Measurements from ENCODE around the gene GCN1.

DNA sequence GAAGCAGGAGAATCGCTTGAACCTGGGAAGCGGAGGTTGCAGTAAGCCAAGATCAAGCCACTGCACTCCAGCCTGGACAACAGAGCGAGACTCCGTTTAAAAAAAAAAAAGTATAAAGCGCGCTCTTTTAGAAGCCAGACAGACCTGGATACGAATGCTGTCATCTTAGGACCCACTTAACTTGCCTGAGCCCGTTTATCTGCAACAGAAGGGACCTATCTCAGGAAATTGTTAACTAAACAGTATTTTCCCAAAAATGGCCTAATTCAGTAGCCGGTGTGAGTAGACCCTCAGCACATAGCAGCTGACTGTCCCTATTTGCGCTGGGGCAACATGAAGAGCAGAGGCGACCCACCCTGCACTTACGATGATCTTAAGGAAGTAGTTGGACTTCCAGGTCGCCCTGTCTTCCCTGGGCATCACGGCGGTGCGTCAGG is 5.9 kb upstream of the GCN1 start:
- TF ChIP-seq, protein P1, sequence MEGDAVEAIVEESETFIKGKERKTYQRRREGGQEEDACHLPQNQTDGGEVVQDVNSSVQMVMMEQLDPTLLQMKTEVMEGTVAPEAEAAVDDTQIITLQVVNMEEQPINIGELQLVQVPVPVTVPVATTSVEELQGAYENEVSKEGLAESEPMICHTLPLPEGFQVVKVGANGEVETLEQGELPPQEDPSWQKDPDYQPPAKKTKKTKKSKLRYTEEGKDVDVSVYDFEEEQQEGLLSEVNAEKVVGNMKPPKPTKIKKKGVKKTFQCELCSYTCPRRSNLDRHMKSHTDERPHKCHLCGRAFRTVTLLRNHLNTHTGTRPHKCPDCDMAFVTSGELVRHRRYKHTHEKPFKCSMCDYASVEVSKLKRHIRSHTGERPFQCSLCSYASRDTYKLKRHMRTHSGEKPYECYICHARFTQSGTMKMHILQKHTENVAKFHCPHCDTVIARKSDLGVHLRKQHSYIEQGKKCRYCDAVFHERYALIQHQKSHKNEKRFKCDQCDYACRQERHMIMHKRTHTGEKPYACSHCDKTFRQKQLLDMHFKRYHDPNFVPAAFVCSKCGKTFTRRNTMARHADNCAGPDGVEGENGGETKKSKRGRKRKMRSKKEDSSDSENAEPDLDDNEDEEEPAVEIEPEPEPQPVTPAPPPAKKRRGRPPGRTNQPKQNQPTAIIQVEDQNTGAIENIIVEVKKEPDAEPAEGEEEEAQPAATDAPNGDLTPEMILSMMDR (IDR thresholded peaks at IDR 0.05 in 8 of 11, conservative IDR thresholded peaks at IDR 0.05 in 3 of 11): no peak
- no peak for TF ChIP-seq POLR2A (IDR thresholded peaks at IDR 0.05)
- no peak for TF ChIP-seq POLR2AphosphoS5 (IDR thresholded peaks at IDR 0.05)

Data from spleen (tissue), 7 donors.